Endothelial cell of umbilical vein (primary cell): ENCODE data around the gene SREK1IP1.

ENCODE experiments used
- CTCF ChIP-seq, 2 donors: IDR thresholded peaks; 1 replicate in 1 of 2; 2 replicates in 1 of 2; pipeline ENCODE4 v1.5.1; 2011; ENCODE audit warnings: low read length in 2 of 2, mild to moderate bottlenecking in 2 of 2, moderate library complexity in 2 of 2, control low read depth in 1 of 2, inconsistent platforms in 1 of 2, low read depth in 1 of 2; ENCODE audit not compliant: insufficient read depth in 1 of 2; ENCODE audit errors: extremely low read depth in 1 of 2
- JUN ChIP-seq: IDR thresholded peaks from 2 replicates; pipeline ENCODE4 v1.6.1; 2011; ENCODE audit warnings: borderline replicate concordance, low read depth; ENCODE audit not compliant: insufficient read length, insufficient read depth
- MYC ChIP-seq: IDR thresholded peaks from one replicate; pipeline ENCODE4 v1.6.1; 2011; ENCODE audit warnings: mild to moderate bottlenecking, low read depth, low read length
- POLR2AphosphoS5 ChIP-seq: IDR thresholded peaks from 2 replicates; pipeline ENCODE4 v1.6.1; 2012; ENCODE audit warnings: low read depth, mild to moderate bottlenecking, control low read depth, low read length, moderate library complexity; ENCODE audit not compliant: insufficient read depth
- TF ChIP-seq, protein P1 (sequence below): IDR thresholded peaks from 2 replicates; pipeline ENCODE4 v1.6.1; 2011; ENCODE audit not compliant: insufficient read depth, insufficient read length

- TF ChIP-seq CTCF (IDR thresholded peaks at IDR 0.05; ENCODE audit: extremely low read depth in 1 of 2, insufficient read depth in 1 of 2, low read depth in 1 of 2, low read length in 2 of 2) = no peak
- no peak for TF ChIP-seq MYC
- TF ChIP-seq POLR2AphosphoS5 = no peak
- TF ChIP-seq JUN = no peak
- TF ChIP-seq, protein P1, sequence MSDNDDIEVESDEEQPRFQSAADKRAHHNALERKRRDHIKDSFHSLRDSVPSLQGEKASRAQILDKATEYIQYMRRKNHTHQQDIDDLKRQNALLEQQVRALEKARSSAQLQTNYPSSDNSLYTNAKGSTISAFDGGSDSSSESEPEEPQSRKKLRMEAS = no peak
Measured at GRCh38 chr5:64722588-64722987, 45.9 kb downstream of the SREK1IP1 start.
